Activated CD8-positive, alpha-beta memory T cell treated with anti-CD3 and anti-CD28 coated beads, Interleukin-2, amount 50 U/mL, for 1 hour (primary cell): ENCODE data around the gene FABP6.

ENCODE experiments used
- DNase-seq: peaks from one replicate; pipeline ENCODE4 v3.0.0-alpha.2; 2020; ENCODE audit errors: extremely low read depth

FABP6 gene

GRCh38 chr5:160262151-160263074 lies 33.1 kb downstream of the FABP6 start:
- DNase-seq, result no peak

GRCh38 chr5:160263326-160263855 lies 34.1 kb downstream of the FABP6 start:
- DNase-seq, result no peak

GRCh38 chr5:160266044-160266443 lies 36.7 kb downstream of the FABP6 start:
- no peak for DNase-seq

GRCh38 chr5:160266752-160267345 lies 37.5 kb downstream of the FABP6 start:
- no peak for DNase-seq

GRCh38 chr5:160268121-160268520 lies 38.8 kb downstream of the FABP6 start:
- no peak for DNase-seq

- no peak for DNase-seq
These were observed 39.7 kb downstream of the FABP6 start for GRCh38 chr5:160269017-160269416.

GRCh38 chr5:160270704-160271103 lies 41.4 kb downstream of the FABP6 start:
- DNase-seq, result no peak

- no peak for DNase-seq
These were observed 42.1 kb downstream of the FABP6 start for GRCh38 chr5:160271396-160271795.

GRCh38 chr5:160271836-160272235 lies 42.5 kb downstream of the FABP6 start:
- no peak for DNase-seq

- no peak for DNase-seq
These were observed 43.0 kb downstream of the FABP6 start for GRCh38 chr5:160272264-160272663.

- DNase-seq, result no peak
These were observed 43.6 kb downstream of the FABP6 start for GRCh38 chr5:160272889-160273288.

- no peak for DNase-seq
These were observed 45.2 kb downstream of the FABP6 start for GRCh38 chr5:160274483-160274931.

- DNase-seq, result no peak
These were observed 49.0 kb downstream of the FABP6 start for GRCh38 chr5:160278343-160278742.

- DNase-seq, result no peak
These were observed 51.2 kb downstream of the FABP6 start for GRCh38 chr5:160280384-160281095.

GRCh38 chr5:160281275-160281674 lies 52.0 kb downstream of the FABP6 start:
- DNase-seq, result no peak

GRCh38 chr5:160284291-160284873 lies 55.1 kb downstream of the FABP6 start:
- DNase-seq, result no peak

- DNase-seq, result no peak
These were observed 56.0 kb downstream of the FABP6 start for GRCh38 chr5:160285316-160285715.

- DNase-seq, result no peak
These were observed 57.6 kb downstream of the FABP6 start for GRCh38 chr5:160286947-160287346.

GRCh38 chr5:160287378-160288051 lies 58.2 kb downstream of the FABP6 start:
- DNase-seq, result no peak
